WI38 (cell line): ENCODE measurements around the gene FASTKD3.

Source experiments
- H3K4me3 ChIP-seq: 2 replicates; pipeline ENCODE4 v1.5.1; 2011; ENCODE audit warnings: low read depth, mild to moderate bottlenecking, control low read depth, low read length
- TF ChIP-seq, protein P1 (sequence below): IDR thresholded peaks from 2 replicates; pipeline ENCODE4 v1.5.1; 2012; ENCODE audit warnings: low read depth, mild to moderate bottlenecking, control low read depth, low read length

The FASTKD3 gene

DNA sequence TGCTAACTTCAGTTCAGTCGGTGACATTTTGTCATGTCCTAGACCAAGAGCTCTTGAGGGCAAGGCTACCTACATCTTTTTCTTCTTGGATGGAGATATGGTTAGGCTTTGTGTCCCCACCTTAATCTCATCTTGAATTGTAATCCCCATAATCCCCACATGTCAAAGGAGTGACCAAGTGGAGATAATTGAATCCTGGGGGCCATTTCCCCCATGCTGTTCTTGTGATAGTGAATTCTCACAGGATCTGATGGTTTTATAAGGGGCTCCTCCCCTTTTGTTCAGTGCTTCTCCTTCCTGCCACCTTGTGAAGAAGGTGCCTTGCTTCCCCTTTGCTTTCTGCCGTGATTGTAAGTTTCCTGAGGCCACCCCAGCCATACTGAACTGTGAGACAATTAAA is 15.8 kb downstream of the FASTKD3 start:
- H3K4me3 ChIP-seq = no peak overlapping the region
- TF ChIP-seq, protein P1, sequence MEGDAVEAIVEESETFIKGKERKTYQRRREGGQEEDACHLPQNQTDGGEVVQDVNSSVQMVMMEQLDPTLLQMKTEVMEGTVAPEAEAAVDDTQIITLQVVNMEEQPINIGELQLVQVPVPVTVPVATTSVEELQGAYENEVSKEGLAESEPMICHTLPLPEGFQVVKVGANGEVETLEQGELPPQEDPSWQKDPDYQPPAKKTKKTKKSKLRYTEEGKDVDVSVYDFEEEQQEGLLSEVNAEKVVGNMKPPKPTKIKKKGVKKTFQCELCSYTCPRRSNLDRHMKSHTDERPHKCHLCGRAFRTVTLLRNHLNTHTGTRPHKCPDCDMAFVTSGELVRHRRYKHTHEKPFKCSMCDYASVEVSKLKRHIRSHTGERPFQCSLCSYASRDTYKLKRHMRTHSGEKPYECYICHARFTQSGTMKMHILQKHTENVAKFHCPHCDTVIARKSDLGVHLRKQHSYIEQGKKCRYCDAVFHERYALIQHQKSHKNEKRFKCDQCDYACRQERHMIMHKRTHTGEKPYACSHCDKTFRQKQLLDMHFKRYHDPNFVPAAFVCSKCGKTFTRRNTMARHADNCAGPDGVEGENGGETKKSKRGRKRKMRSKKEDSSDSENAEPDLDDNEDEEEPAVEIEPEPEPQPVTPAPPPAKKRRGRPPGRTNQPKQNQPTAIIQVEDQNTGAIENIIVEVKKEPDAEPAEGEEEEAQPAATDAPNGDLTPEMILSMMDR = no peak

DNA sequence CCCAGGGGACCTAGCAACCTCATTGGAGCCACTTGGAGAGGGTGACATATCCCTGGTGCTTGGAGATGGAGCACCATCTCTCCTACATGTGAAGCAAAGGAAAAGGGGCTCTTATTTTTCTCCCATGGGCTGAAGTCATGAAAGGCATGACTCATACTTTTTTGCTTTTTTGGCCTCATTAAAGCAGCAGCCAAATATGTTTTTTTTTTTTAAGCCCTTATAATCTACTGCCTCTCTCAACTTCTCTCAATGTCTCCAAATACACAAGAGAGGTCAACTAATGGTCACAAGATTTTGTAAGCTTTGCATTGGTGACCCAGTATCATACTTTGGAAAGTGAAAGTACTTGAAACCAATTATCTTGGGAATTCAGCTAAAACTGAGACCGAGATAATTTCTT is 16.3 kb downstream of the FASTKD3 start:
- TF ChIP-seq, protein P1 = no peak
- H3K4me3 ChIP-seq = no peak overlapping the region

DNA sequence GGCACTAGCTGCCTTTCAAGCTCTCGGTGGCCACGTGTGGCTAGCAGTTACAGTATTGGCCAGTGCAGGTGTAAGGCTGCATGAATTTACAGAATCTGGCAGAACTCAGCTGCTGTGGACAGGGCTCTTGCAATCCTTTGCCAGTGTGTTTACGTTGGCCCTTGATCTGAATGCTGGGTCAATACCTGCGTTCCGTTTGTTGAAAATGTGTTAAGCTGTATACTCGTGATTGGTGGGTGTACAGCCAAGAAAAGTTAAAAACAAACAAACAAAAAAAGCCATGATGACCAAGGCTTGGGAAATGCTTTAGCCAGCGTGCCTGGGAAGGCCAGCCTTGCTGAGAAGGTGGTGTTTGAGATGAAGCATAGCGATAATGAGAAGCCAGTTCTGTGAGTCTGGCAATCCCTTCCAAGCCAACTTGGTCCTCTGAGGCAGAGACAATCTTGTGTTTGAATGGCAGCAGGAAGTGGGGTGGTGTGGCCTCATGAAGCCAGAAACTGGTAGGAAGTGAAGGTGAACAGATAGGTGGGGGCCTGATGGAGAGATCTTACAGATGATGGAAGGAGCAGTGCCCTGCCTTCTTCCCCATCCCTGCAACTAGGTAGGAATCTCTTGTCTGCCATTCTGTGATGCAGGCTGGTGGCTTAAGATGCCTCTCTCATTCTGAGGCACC is 17.1 kb downstream of the FASTKD3 start:
- TF ChIP-seq, protein P1 = no peak
- H3K4me3 ChIP-seq = no peak overlapping the region

DNA sequence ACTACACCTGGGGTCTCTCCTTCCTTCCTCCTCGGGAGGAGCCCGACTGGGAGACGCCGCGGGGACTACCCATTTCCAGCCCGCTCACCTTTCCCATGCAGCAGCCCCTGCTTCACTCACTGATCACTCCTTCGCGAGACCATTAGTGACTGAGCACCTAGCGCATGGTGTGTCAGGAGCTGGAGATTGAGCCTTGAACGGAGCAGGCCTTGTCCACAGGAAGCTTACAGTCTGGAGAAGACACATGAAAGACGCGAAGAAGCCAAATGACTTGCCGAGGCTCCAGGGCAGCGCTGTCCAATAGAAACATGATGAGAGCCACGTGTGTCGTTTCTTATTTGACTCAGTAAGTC is 17.6 kb downstream of the FASTKD3 start:
- TF ChIP-seq, protein P1 = no peak
- H3K4me3 ChIP-seq = peak overlapping the region; percentile 38

DNA sequence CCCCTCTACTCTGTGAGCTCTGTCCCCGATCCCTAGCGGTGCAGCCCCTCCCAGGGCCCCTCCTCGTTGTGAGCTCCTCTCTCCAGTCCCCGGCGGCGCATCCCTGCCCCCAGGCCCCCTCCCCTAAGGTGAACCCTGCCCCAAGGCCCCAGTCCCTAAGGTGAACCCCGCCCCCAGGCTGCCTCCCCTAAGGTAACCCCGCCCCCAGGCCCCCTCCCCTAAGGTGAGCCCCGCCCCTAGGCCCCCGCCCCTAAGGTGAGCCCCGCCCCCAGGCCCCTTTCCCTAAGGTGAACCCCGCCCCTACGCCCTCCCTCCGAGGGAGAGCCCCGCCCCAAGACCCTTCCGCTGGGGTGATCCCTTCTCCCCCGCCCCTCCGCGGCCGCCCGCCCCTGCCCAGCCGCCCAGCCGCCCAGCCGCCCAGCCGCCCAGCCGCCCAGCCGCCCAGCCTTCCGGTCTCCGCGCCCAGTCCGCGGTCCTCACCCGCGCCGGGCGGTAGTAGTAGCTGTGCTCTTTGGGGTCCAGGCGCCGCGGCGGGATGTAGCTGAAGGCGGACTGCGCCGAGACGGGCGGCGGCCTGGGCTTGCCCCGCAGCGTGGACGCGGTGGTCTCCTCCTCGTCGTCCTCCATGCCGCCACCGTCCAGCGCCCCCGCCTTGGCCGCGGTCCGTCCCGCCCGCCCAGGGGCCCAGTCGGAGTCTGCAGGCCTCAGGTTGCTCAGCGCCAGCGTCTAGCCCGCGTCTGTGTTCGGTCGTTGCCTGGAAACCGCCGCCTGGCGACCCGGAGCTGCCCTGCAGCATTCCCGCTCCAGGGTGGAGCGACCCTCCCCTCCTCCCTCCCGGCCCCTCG is 18.2 kb downstream of the FASTKD3 start, which contains the start of gene CFAP90:
Gene CFAP90 (minus strand): TSS at position 739 of the 845 bp plus-strand sequence. CDS start 112 bp downstream, at position 627.
- H3K4me3 ChIP-seq = peak within 1 kb of the TSS; percentile 38
- TF ChIP-seq, protein P1 = 0 out of 2 replicates have a peak, but pooled peaks have one; percentile 23

DNA sequence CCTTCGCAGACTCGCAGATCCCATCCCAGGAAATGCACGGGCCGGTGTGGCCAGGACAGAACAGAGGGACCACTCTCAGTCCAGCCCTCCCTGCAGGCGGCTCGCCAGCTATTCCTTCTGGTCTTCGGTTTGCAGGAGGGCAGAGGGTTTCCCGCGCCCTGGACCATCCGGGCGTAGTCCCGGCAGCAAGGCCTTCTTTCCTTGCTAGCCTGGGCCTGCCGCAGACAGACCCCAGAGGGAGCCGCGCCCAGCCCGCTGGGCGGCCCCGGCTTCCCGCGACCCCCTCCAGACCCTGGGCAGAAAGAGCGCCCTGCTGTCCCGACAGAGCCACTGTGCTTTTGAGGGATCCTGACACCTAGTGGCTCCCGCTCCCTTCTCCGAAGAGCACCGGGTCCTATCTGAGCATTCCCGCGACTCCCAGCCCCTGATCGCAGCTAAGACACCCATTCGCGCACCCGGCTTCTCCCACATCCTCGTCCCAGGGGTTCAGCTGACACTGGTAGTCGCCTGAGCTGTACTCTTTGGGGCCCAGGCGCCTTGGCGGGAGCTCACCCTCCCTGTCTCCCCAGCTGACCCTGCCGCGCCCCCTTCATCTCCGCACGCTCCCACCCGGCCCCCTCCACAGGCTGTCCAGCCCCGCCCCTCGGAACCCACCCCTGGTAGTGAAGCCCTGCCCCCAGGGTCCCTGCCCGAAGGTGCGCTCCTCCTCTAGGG is 19.0 kb downstream of the FASTKD3 start:
- H3K4me3 ChIP-seq = no peak overlapping the region
- TF ChIP-seq, protein P1 = no peak
